CD14-positive monocyte (primary cell): Measurements from ENCODE around the gene DPF3. TPM values are rescaled to one million over a fixed set of nuclear protein-coding genes. Genes with fewer than 3 reads are reported as not detected.

Source experiments
- DNase-seq, 3 donors: peaks; one replicate each; pipeline ENCODE4 v3.0.0-alpha.2; 2011 to 2022
- H2AFZ ChIP-seq: 2 replicates; pipeline ENCODE4 v1.6.0; 2012; ENCODE audit warnings: mild to moderate bottlenecking, low read depth, low read length, inconsistent platforms; ENCODE audit not compliant: insufficient read depth, poor library complexity, severe bottlenecking
- H3K27ac ChIP-seq, 2 donors: 1 replicate in 1 of 2; 2 replicates in 1 of 2; pipeline ENCODE4 v1.5.1; 2012 to 2013; ENCODE audit warnings: low read length in 2 of 2, control low read depth in 1 of 2, inconsistent platforms in 1 of 2, low read depth in 1 of 2, mild to moderate bottlenecking in 1 of 2
- H3K27me3 ChIP-seq, 2 donors: one replicate each; pipeline versions ENCODE4 v1.6.0 to v1.6.1; 2011 to 2013; ENCODE audit warnings: low read length in 2 of 2; ENCODE audit not compliant: control insufficient read depth in 2 of 2, insufficient read depth in 2 of 2
- H3K36me3 ChIP-seq, 2 donors: replicated peaks in 1 of 2; 1 replicate in 1 of 2; 2 replicates in 1 of 2; pipeline versions ENCODE4 v1.5.1 to v1.6.1; 2012 to 2013; ENCODE audit warnings: low read length in 2 of 2, control low read depth in 1 of 2, inconsistent platforms in 1 of 2, mild to moderate bottlenecking in 1 of 2; ENCODE audit not compliant: insufficient read depth in 2 of 2, control insufficient read depth in 1 of 2
- H3K4me1 ChIP-seq, 2 donors: 1 replicate in 1 of 2; 2 replicates in 1 of 2; pipeline versions ENCODE4 v1.5.1 to v1.6.1; 2012 to 2013; ENCODE audit warnings: low read length in 2 of 2, control low read depth in 1 of 2, inconsistent platforms in 1 of 2, mild to moderate bottlenecking in 1 of 2, moderate library complexity in 1 of 2; ENCODE audit not compliant: insufficient read depth in 2 of 2, control insufficient read depth in 1 of 2
- H3K4me2 ChIP-seq: replicated peaks from 2 replicates; pipeline ENCODE3; 2012; ENCODE audit warnings: low read length, moderate library complexity, mild to moderate bottlenecking; ENCODE audit not compliant: poor library complexity, severe bottlenecking; ENCODE audit errors: extremely low read depth
- H3K4me3 ChIP-seq, 3 experiments: fragments of 200-600 bp in 1 of 3; sonication (generic) in 1 of 3; replicated peaks in 1 of 3; 1 replicate in 2 of 3; 2 replicates in 1 of 3; pipeline ENCODE4 v1.5.1; 2011 to 2013; ENCODE audit warnings: low read length in 3 of 3, mild to moderate bottlenecking in 3 of 3, control low read depth in 2 of 3, low read depth in 2 of 3, inconsistent platforms in 1 of 3, moderate library complexity in 1 of 3
- H3K79me2 ChIP-seq: 2 replicates; pipeline ENCODE4 v1.6.0; 2012; ENCODE audit warnings: mild to moderate bottlenecking, control low read depth, inconsistent platforms, low read length, moderate library complexity; ENCODE audit not compliant: insufficient read depth
- H3K9ac ChIP-seq: 2 replicates; pipeline ENCODE4 v1.6.0; 2017; ENCODE audit warnings: low read length, mild to moderate bottlenecking; ENCODE audit not compliant: insufficient read depth, poor library complexity, severe bottlenecking
- H3K9me3 ChIP-seq, 2 donors: replicated peaks in 1 of 2; 1 replicate in 1 of 2; 2 replicates in 1 of 2; pipeline versions ENCODE4 v1.5.1 to v1.6.1; 2012 to 2013; ENCODE audit warnings: low read length in 2 of 2, control low read depth in 1 of 2; ENCODE audit not compliant: control insufficient read depth in 1 of 2, insufficient read depth in 1 of 2
- H4K20me1 ChIP-seq: 2 replicates; pipeline ENCODE4 v1.6.0; 2012; ENCODE audit warnings: mild to moderate bottlenecking, low read length, control low read depth, moderate library complexity; ENCODE audit not compliant: insufficient read depth
- H3K27ac Mint-ChIP-seq, 7 donors: one replicate each; pipeline ENCODE4 v1.8.0; 2020; ENCODE audit warnings: mild to moderate bottlenecking in 7 of 7, mixed read lengths in 7 of 7, moderate library complexity in 6 of 7, inconsistent platforms in 2 of 7
- H3K27me3 Mint-ChIP-seq, 3 donors: one replicate each; pipeline ENCODE4 v1.8.0; 2021 to 2022; ENCODE audit warnings: low read depth in 3 of 3, mild to moderate bottlenecking in 3 of 3, mixed read lengths in 3 of 3, moderate library complexity in 3 of 3, inconsistent platforms in 1 of 3
- H3K36me3 Mint-ChIP-seq, 2 donors: one replicate each; pipeline ENCODE4 v1.8.0; 2020; ENCODE audit warnings: mixed read lengths in 2 of 2, inconsistent platforms in 1 of 2, mild to moderate bottlenecking in 1 of 2
- H3K4me1 Mint-ChIP-seq: one replicate; pipeline ENCODE4 v1.8.0; 2020; ENCODE audit warnings: mild to moderate bottlenecking, mixed read lengths
- H3K4me3 Mint-ChIP-seq, 2 donors: one replicate each; pipeline ENCODE4 v1.8.0; 2020; ENCODE audit warnings: mild to moderate bottlenecking in 2 of 2, mixed read lengths in 2 of 2, moderate library complexity in 1 of 2
- H3K9me3 Mint-ChIP-seq, 7 donors: one replicate each; pipeline ENCODE4 v1.8.0; 2020 to 2022; ENCODE audit warnings: mixed read lengths in 7 of 7, mild to moderate bottlenecking in 6 of 7, moderate library complexity in 6 of 7, inconsistent platforms in 2 of 7
- CTCF ChIP-seq: fragments of 200-600 bp; IDR thresholded peaks from one replicate; pipeline ENCODE4 v1.8.0; 2022; ENCODE audit warnings: antibody characterized with exemption, mild to moderate bottlenecking
- WGBS: methylation state at CpG from one replicate; pipeline ENCODE4 v1.1.5; 2013; ENCODE audit warnings: missing lambda C conversion rate; ENCODE audit not compliant: insufficient coverage; 5-methylcytosine and 5-hydroxymethylcytosine counted together
- intact Hi-C, 2 donors: fragments of 100-400 bp; cut with micrococcal nuclease; formaldehyde crosslinking; loops; one replicate each; pipeline versions ENCODE4 v1.15.0 to v1.15.1; 2023
- polyA plus RNA-seq, 3 donors: library from polyadenylated mRNA; depleted of rRNA in 1 of 3; unstranded in 2 of 3; stranded (reverse) in 1 of 3; fragments of 300-500 nt in 2 of 3; fragments of >200 nt in 1 of 3; fragmentation: Illumina TruSeq in 2 of 3; gene quantifications; 1 replicate in 2 of 3; 2 replicates in 1 of 3; pipeline ENCODE4 v1.2.3, GENCODE V29; 2012 to 2021

Gene DPF3
- polyA plus RNA-seq, 3 donors, result 0.33 to 0.39 TPM; not detected in 1

- peaks cover 0 to 8% of the 10 kb centered on the region in 2 donors for H3K27me3 ChIP-seq
- H4K20me1 ChIP-seq, result no peaks in the 10 kb centered on the region
- no peaks in the 10 kb centered on the region for H3K79me2 ChIP-seq
- Mint-ChIP-seq H3K27me3 (peaks cover 20 to 35% (median 27%) of the 10 kb centered on the region in 3 donors), H3K4me1 (no peaks in the 10 kb centered on the region), H3K27ac (no peak overlapping the region), H3K36me3 (no peaks in the 10 kb centered on the region), H3K9me3 (peaks cover 0 to 7% (median 2%) of the 10 kb centered on the region in 7 donors), H3K4me3 (no peak overlapping the region)
- no peak for TF ChIP-seq CTCF
- no peaks in the 10 kb centered on the region for H3K4me1 ChIP-seq
- H3K27ac ChIP-seq, result no peak overlapping the region
- 88% methylated on average over 1 of the region's 5 CpGs for WGBS
- H3K9ac ChIP-seq, result no peak overlapping the region
- H3K9me3 ChIP-seq, result no peaks in the 10 kb centered on the region
- no peak overlapping the region for H2AFZ ChIP-seq
- H3K36me3 ChIP-seq, result no peaks in the 10 kb centered on the region
- DNase-seq, result no peak
- intact Hi-C loops, result no loop called here
- no peak overlapping the region for H3K4me2 ChIP-seq
- no peak overlapping the region for H3K4me3 ChIP-seq
These were observed 65.3 kb downstream of the DPF3 start for GRCh38 chr14:72828604-72829003.

DNA sequence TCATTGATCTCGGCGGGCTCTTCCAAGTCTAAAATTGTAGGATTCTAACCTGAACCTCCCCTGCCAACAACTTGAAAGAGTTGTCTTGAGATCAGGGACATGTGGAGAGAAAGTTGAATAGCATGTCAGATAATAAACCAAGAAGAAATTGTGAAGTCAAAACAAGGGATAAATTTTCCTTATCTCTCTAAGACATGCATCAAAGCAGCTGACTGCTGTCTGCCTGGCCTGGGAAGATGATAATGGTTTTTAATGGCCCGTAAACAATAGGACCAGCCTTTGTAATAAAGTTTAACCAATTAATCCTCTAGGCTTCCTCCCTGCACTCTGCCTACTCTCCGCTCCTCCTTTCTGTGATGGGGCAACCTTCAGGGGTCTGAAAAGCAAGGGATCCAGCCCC is 67.9 kb downstream of the DPF3 start:
- no peaks in the 10 kb centered on the region for H3K36me3 ChIP-seq
- WGBS, result no CpG with 5 or more reads among the region's 4 CpGs
- intact Hi-C loops, result no loop called here
- no peak overlapping the region for H3K9ac ChIP-seq
- no peak overlapping the region for H3K4me3 Mint-ChIP-seq
- H3K27me3 ChIP-seq, result peaks cover 0 to under 1% of the 10 kb centered on the region in 2 donors
- no peaks in the 10 kb centered on the region for H3K36me3 Mint-ChIP-seq
- H3K27me3 Mint-ChIP-seq, result peaks cover 13 to 23% (median 14%) of the 10 kb centered on the region in 3 donors
- H3K27ac Mint-ChIP-seq, result no peak overlapping the region
- H3K79me2 ChIP-seq, result no peaks in the 10 kb centered on the region
- no peaks in the 10 kb centered on the region for H3K4me1 ChIP-seq
- no peaks in the 10 kb centered on the region for H4K20me1 ChIP-seq
- DNase-seq, result no peak
- no peak overlapping the region for H3K27ac ChIP-seq
- no peaks in the 10 kb centered on the region for H3K9me3 ChIP-seq
- no peak overlapping the region for H3K4me2 ChIP-seq
- no peak for TF ChIP-seq CTCF
- no peak overlapping the region for H2AFZ ChIP-seq
- H3K9me3 Mint-ChIP-seq, result peaks cover 0 to 7% (median 4%) of the 10 kb centered on the region in 7 donors
- no peaks in the 10 kb centered on the region for H3K4me1 Mint-ChIP-seq
- no peak overlapping the region for H3K4me3 ChIP-seq
